DND-41 (cell line): ENCODE measurements around the gene ATP2A2.

Source experiments
- EZH2 ChIP-seq: IDR thresholded peaks from 3 replicates; pipeline ENCODE4 v1.6.1; 2012; ENCODE audit warnings: borderline replicate concordance, low read depth, mild to moderate bottlenecking, moderate library complexity, low read length, inconsistent platforms; ENCODE audit not compliant: severe bottlenecking
- TF ChIP-seq, protein P1 (sequence below): IDR thresholded peaks from 2 replicates; pipeline ENCODE4 v1.5.1; 2012; ENCODE audit warnings: borderline replicate concordance, low read length, moderate library complexity, mild to moderate bottlenecking; ENCODE audit not compliant: poor library complexity, severe bottlenecking; ENCODE audit errors: extremely low read depth

- TF ChIP-seq, protein P1, sequence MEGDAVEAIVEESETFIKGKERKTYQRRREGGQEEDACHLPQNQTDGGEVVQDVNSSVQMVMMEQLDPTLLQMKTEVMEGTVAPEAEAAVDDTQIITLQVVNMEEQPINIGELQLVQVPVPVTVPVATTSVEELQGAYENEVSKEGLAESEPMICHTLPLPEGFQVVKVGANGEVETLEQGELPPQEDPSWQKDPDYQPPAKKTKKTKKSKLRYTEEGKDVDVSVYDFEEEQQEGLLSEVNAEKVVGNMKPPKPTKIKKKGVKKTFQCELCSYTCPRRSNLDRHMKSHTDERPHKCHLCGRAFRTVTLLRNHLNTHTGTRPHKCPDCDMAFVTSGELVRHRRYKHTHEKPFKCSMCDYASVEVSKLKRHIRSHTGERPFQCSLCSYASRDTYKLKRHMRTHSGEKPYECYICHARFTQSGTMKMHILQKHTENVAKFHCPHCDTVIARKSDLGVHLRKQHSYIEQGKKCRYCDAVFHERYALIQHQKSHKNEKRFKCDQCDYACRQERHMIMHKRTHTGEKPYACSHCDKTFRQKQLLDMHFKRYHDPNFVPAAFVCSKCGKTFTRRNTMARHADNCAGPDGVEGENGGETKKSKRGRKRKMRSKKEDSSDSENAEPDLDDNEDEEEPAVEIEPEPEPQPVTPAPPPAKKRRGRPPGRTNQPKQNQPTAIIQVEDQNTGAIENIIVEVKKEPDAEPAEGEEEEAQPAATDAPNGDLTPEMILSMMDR = no peak
- no peak for TF ChIP-seq EZH2
Measured at GRCh38 chr12:110370732-110371231, 89.7 kb downstream of the ATP2A2 start.
